Progenitor cell of endocrine pancreas (in vitro differentiated cells): ENCODE results near the gene RPL29. TPM values are rescaled to one million over a fixed set of nuclear protein-coding genes. Genes with fewer than 3 reads are reported as not detected.

Experiments used
- DNase-seq: peaks from one replicate; pipeline ENCODE4 v3.0.0; 2021; ENCODE audit warnings: low spot score; ENCODE audit not compliant: unreplicated experiment
- H3K27ac Mint-ChIP-seq: 2 replicates; pipeline ENCODE4 v1.8.0; 2021; ENCODE audit warnings: mild to moderate bottlenecking, moderate library complexity, mixed read lengths
- H3K27me3 Mint-ChIP-seq: 2 replicates; pipeline ENCODE4 v1.8.0; 2021; ENCODE audit warnings: mixed read lengths
- H3K36me3 Mint-ChIP-seq: 2 replicates; pipeline ENCODE4 v1.8.0; 2022; ENCODE audit warnings: mixed read lengths; ENCODE audit not compliant: insufficient read depth
- H3K4me1 Mint-ChIP-seq: 2 replicates; pipeline ENCODE4 v1.8.0; 2021; ENCODE audit warnings: low read depth, mixed read lengths
- H3K4me3 Mint-ChIP-seq: 2 replicates; pipeline ENCODE4 v1.8.0; 2021; ENCODE audit warnings: low read depth, mild to moderate bottlenecking, moderate library complexity, mixed read lengths
- H3K9me3 Mint-ChIP-seq: 2 replicates; pipeline ENCODE4 v1.8.0; 2021; ENCODE audit warnings: low read depth, mixed read lengths
- total RNA-seq: library from RNA; stranded (reverse); gene quantifications from 2 replicates; pipeline ENCODE4 v1.2.1, GENCODE V29; 2021
- TF ChIP-seq, protein P1 (sequence below): fragments of 200-600 bp; sonication (generic); IDR thresholded peaks from one replicate; pipeline ENCODE4 v1.5.0; 2021; ENCODE audit warnings: antibody characterized with exemption, mild to moderate bottlenecking; ENCODE audit not compliant: unreplicated experiment

RPL29 gene
- total RNA-seq, 1 donor from 2014 or later: 1,236 TPM

DNA sequence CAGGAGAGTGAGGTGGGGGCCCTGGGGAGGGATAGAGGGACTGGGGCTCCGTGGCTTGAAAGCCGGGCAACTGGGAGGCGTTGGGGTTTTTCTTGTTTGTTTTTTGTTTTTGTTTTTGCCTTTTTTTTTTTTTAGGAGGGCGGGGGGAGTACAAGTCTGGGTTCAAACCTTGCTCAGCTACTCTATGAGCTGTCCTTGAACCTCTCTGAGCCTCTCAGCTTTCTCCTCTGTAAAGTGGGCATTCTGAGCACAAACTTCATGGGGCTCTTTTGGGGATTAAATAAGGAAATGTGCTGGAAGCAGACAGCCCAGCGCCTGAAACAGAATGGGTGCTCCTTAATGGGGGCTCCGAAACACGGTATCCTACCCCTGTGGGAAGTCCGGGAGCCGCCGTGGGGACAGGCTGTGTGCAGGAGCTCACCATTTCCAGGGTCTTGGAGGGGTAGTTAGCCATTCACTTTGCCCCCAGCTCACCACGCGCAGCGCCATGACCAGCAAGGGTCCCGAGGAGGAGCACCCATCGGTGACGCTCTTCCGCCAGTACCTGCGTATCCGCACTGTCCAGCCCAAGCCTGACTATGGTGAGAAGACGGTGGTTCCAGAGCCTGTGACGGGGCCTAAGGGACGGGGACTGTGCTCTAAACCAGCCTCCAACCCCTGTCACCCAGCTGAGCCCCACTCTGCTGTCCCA lies 12.0 kb downstream of the RPL29 start:
- TF ChIP-seq, protein P1, sequence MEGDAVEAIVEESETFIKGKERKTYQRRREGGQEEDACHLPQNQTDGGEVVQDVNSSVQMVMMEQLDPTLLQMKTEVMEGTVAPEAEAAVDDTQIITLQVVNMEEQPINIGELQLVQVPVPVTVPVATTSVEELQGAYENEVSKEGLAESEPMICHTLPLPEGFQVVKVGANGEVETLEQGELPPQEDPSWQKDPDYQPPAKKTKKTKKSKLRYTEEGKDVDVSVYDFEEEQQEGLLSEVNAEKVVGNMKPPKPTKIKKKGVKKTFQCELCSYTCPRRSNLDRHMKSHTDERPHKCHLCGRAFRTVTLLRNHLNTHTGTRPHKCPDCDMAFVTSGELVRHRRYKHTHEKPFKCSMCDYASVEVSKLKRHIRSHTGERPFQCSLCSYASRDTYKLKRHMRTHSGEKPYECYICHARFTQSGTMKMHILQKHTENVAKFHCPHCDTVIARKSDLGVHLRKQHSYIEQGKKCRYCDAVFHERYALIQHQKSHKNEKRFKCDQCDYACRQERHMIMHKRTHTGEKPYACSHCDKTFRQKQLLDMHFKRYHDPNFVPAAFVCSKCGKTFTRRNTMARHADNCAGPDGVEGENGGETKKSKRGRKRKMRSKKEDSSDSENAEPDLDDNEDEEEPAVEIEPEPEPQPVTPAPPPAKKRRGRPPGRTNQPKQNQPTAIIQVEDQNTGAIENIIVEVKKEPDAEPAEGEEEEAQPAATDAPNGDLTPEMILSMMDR: no peak
- H3K27ac Mint-ChIP-seq: peak overlapping the region; percentile 94
- no peaks in the 10 kb centered on the region for H3K27me3 Mint-ChIP-seq
- peak overlapping the region; percentile 74 for H3K4me3 Mint-ChIP-seq
- peaks cover 13% of the 10 kb centered on the region for H3K4me1 Mint-ChIP-seq
- H3K36me3 Mint-ChIP-seq: peaks cover 1% of the 10 kb centered on the region
- H3K9me3 Mint-ChIP-seq: no peaks in the 10 kb centered on the region
- no peak for DNase-seq

GRCh38 chr3:51982838-51983577 lies 12.7 kb downstream of the RPL29 start, which contains the start of gene ACY1:
Gene ACY1 (plus strand): TSS chr3:51983535. CDS start chr3:51984065, 530 bp downstream.
- peak within 1 kb of the TSS; percentile 99 for H3K27ac Mint-ChIP-seq
- no peaks in the 10 kb centered on the region for H3K9me3 Mint-ChIP-seq
- peaks cover 1% of the 10 kb centered on the region for H3K36me3 Mint-ChIP-seq
- no peaks in the 10 kb centered on the region for H3K27me3 Mint-ChIP-seq
- peak within 1 kb of the TSS; percentile 75 for H3K4me3 Mint-ChIP-seq
- TF ChIP-seq, protein P1: no peak
- peak; percentile 71 for DNase-seq
- H3K4me1 Mint-ChIP-seq: peaks cover 13% of the 10 kb centered on the region

- no peak for DNase-seq
- Mint-ChIP-seq H3K4me3 (peak overlapping the region; percentile 75), H3K4me1 (peaks cover 13% of the 10 kb centered on the region), H3K27ac (peak overlapping the region; percentile 99), H3K27me3 (no peaks in the 10 kb centered on the region), H3K9me3 (no peaks in the 10 kb centered on the region), H3K36me3 (peaks cover 1% of the 10 kb centered on the region)
- TF ChIP-seq, protein P1: peak; percentile 70
Observed at GRCh38 chr3:51982352-51982837, 13.3 kb downstream of the RPL29 start.

- DNase-seq: no peak
- Mint-ChIP-seq H3K4me3 (no peak overlapping the region), H3K9me3 (no peaks in the 10 kb centered on the region), H3K27ac (no peak overlapping the region), H3K27me3 (no peaks in the 10 kb centered on the region), H3K4me1 (peaks cover 18% of the 10 kb centered on the region), H3K36me3 (peaks cover 1% of the 10 kb centered on the region)
- TF ChIP-seq, protein P1: no peak
Observed at GRCh38 chr3:51980253-51980652, 15.4 kb downstream of the RPL29 start.

DNA sequence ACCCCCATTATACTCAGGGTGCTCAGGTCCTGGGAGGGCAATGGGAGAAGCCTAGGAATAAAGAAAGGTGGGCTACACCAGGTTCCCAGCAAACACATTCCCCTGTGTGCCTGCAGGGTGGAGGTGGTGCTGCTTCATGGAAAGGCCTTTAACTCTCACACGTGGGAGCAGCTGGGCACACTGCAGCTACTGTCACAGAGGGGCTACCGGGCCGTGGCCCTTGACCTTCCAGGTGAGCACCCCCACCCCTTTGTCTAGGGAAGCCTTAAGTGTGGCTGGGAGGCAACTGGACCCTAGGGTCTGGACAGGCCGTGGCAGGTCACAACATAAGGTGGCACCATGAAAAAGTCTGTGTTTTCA lies 17.6 kb downstream of the RPL29 start:
- Mint-ChIP-seq H3K36me3 (peaks cover 1% of the 10 kb centered on the region), H3K27ac (no peak overlapping the region), H3K4me3 (no peak overlapping the region), H3K27me3 (no peaks in the 10 kb centered on the region), H3K4me1 (peaks cover 18% of the 10 kb centered on the region), H3K9me3 (no peaks in the 10 kb centered on the region)
- TF ChIP-seq, protein P1: no peak
- no peak for DNase-seq
